GM12878 (cell line): Measurements from ENCODE around the gene MROH7. TPM values are rescaled to one million over a fixed set of nuclear protein-coding genes. Genes with fewer than 3 reads are reported as not detected.

Experiments used
- ATAC-seq: fragments of 200-7000 bp; cut with Tn5 transposase; 3 replicates; pipeline ENCODE4 v1.9.1; 2020; ENCODE audit warnings: mild to moderate bottlenecking, moderate library complexity
- BruUV-seq: library from RNA; stranded (reverse); fragments of 400-500 nt; replicated peaks from 2 replicates; lab custom pipeline; 2021; lab: Mats Ljungman, UMichigan
- CTCF ChIA-PET: fragments of 300-600 bp; sonication (Branson Sonifier 250); formaldehyde crosslinking; extraction: SDS; loops from one replicate; lab custom pipeline; 2021; ENCODE audit warnings: inconsistent platforms; lab: Yijun Ruan, JAX
- POLR2A ChIA-PET: fragments of 350-600 bp; formaldehyde crosslinking; extraction: SDS; loops from one replicate; lab custom pipeline; 2021; ENCODE audit warnings: inconsistent platforms; lab: Charles Lee
- RAD21 ChIA-PET: fragments of 300-600 bp; sonication (Branson Sonifier 250); formaldehyde crosslinking; loops from one replicate; lab custom pipeline; 2023; ENCODE audit warnings: antibody characterized with exemption; ENCODE audit not compliant: unreplicated experiment; lab: Charles Lee
- SMC1A ChIA-PET: fragments of 300-600 bp; sonication (Branson Sonifier 250); formaldehyde crosslinking; loops from one replicate; lab custom pipeline; 2023; ENCODE audit not compliant: unreplicated experiment, uncharacterized antibody; lab: Charles Lee
- DNase-seq: peaks from one replicate; pipeline ENCODE4 v3.0.0-alpha.2; 2011; ENCODE audit warnings: low read depth, low spot score
- FAIRE-seq: peaks from 3 replicates; lab custom pipeline; 2011; peaks lifted over from hg19 to GRCh38; lab: Jason Lieb, UNC
- H2AFZ ChIP-seq: 2 replicates; pipeline ENCODE4 v1.6.0; 2011; ENCODE audit warnings: low read depth, low read length, control low read depth; ENCODE audit not compliant: control insufficient read depth
- H3K27ac ChIP-seq: 2 replicates; pipeline ENCODE4 v1.5.1; 2011; ENCODE audit warnings: control low read depth; ENCODE audit not compliant: control insufficient read depth, insufficient read depth
- H3K27me3 ChIP-seq, 2 experiments: replicated peaks in 1 of 2; 2 replicates each; pipeline versions ENCODE4 v1.6.0 to v1.6.1; 2011; ENCODE audit warnings: low read length in 1 of 2; ENCODE audit not compliant: control insufficient read depth in 2 of 2, insufficient read depth in 2 of 2
- H3K36me3 ChIP-seq, 2 experiments: 2 replicates each; pipeline ENCODE4 v1.5.1; 2011; ENCODE audit warnings: low read length in 1 of 2; ENCODE audit not compliant: control insufficient read depth in 2 of 2, insufficient read depth in 2 of 2
- H3K4me1 ChIP-seq: 2 replicates; pipeline ENCODE4 v1.6.1; 2011; ENCODE audit warnings: mild to moderate bottlenecking, low read length, moderate library complexity, mixed read lengths; ENCODE audit not compliant: control insufficient read depth, insufficient read depth
- H3K4me2 ChIP-seq: 2 replicates; pipeline ENCODE4 v1.6.0; 2011; ENCODE audit warnings: control low read depth; ENCODE audit not compliant: control insufficient read depth, insufficient read depth
- H3K4me3 ChIP-seq: fragments of 200-600 bp; sonication (generic); 2 replicates; pipeline ENCODE4 v1.5.1; 2016
- H3K79me2 ChIP-seq: 2 replicates; pipeline ENCODE4 v1.6.0; 2011; ENCODE audit warnings: low read length; ENCODE audit not compliant: control insufficient read depth, insufficient read depth
- H3K9ac ChIP-seq: 2 replicates; pipeline ENCODE4 v1.8.0; 2011; ENCODE audit warnings: low read length, control low read depth, mixed read lengths; ENCODE audit not compliant: control insufficient read depth, insufficient read depth
- H3K9me3 ChIP-seq: replicated peaks from 3 replicates; pipeline ENCODE4 v1.5.1; 2011; ENCODE audit warnings: mild to moderate bottlenecking, low read length; ENCODE audit not compliant: control insufficient read depth, insufficient read depth
- H4K20me1 ChIP-seq: 2 replicates; pipeline ENCODE4 v1.6.0; 2011; ENCODE audit not compliant: control insufficient read depth, insufficient read depth
- ELK1 ChIP-seq: IDR thresholded peaks from 2 replicates; pipeline ENCODE4 v1.6.1; 2012; ENCODE audit warnings: low read depth, low read length, improper control_type of control experiment
- IKZF1 ChIP-seq: fragments of 450-650 bp; conservative IDR thresholded peaks from 2 replicates; pipeline ENCODE4 v1.6.1; 2017; ENCODE audit warnings: antibody characterized with exemption, mild to moderate bottlenecking
- JUND ChIP-seq: IDR thresholded peaks from 2 replicates; pipeline ENCODE4 v1.6.1; 2012; ENCODE audit warnings: low read depth, mild to moderate bottlenecking, low read length, improper control_type of control experiment, moderate library complexity
- KDM1A ChIP-seq: fragments of 200-600 bp; sonication (generic); IDR thresholded peaks from 2 replicates; pipeline ENCODE4 v1.6.1; 2016; ENCODE audit warnings: borderline replicate concordance
- POLR2A ChIP-seq: IDR thresholded peaks from 2 replicates; pipeline ENCODE4 v1.6.1; 2011; ENCODE audit warnings: low read depth, mild to moderate bottlenecking, low read length
- RCOR1 ChIP-seq: conservative IDR thresholded peaks from 2 replicates; pipeline ENCODE4 v1.6.1; 2012; ENCODE audit warnings: low read depth, low read length, improper control_type of control experiment
- SREBF2 ChIP-seq: IDR thresholded peaks from 2 replicates; pipeline ENCODE4 v1.6.1; 2012; ENCODE audit warnings: mild to moderate bottlenecking, low read length
- USF2 ChIP-seq: IDR thresholded peaks from 2 replicates; pipeline ENCODE4 v1.6.1; 2011; ENCODE audit warnings: low read depth, low read length, improper control_type of control experiment, borderline replicate concordance
- ZNF274 ChIP-seq: IDR thresholded peaks from one replicate; pipeline ENCODE4 v1.8.0; 2011; ENCODE audit not compliant: insufficient read length, insufficient read depth
- WGBS: methylation state at CpG from one replicate; pipeline ENCODE4 v1.1.6; 2016; ENCODE audit warnings: low lambda C conversion rate; ENCODE audit not compliant: insufficient replicate concordance, insufficient coverage; ENCODE audit errors: missing lambda C conversion rate; 5-methylcytosine and 5-hydroxymethylcytosine counted together
- in situ Hi-C: fragments of 300-500 bp; cut with MboI; formaldehyde crosslinking; loops from 9 replicates; pipeline ENCODE4 v1.14.3; 2018; ENCODE audit warnings: mixed read lengths
- intact Hi-C: fragments of 100-400 bp; cut with micrococcal nuclease; formaldehyde crosslinking; loops from one replicate; pipeline ENCODE4 v1.14.2; 2022; ENCODE audit not compliant: unreplicated experiment
- polyA plus RNA-seq, 11 experiments: library from polyadenylated mRNA; depleted of rRNA in 4 of 11; unstranded in 6 of 11; stranded (reverse) in 5 of 11; fragments of >200 nt; fragmentation: Nextera tagmentation in 4 of 11; fragmentation: Illumina TruSeq in 1 of 11; extraction: Ambion mirVana in 4 of 11; extraction: Trizol in 1 of 11; gene quantifications; 1 replicate in 1 of 11; 2 replicates in 10 of 11; pipeline versions ENCODE4 v1.2.1 to v1.2.3, GENCODE V29; 2011 to 2016; ENCODE audit warnings: inconsistent platforms in 2 of 11, missing spikeins in 2 of 11, low read depth in 1 of 11
- total RNA-seq, 4 experiments: library from RNA; depleted of rRNA in 3 of 4; stranded (reverse); fragments of >200 nt in 3 of 4; fragmentation: Illumina TruSeq in 1 of 4; extraction: Trizol in 1 of 4; gene quantifications; 2 replicates each; pipeline versions ENCODE4 v1.2.1 to v1.2.3, GENCODE V29; 2013 to 2021

Gene MROH7
- total and polyA plus RNA-seq, 10 of the 15 experiments (the other 5 are each of a cell fraction or from before 2014, with no cell fraction given), result 0.11 TPM; not detected in 9

GRCh38 chr1:54743416-54744226 lies 102.0 kb downstream of the MROH7 start:
- Histone ChIP-seq H3K27ac (no peak overlapping the region), H3K9ac (no peak overlapping the region), H3K4me2 (no peak overlapping the region), H3K4me1 (no peaks in the 10 kb centered on the region), H3K36me3 (peaks cover 12 to 26% of the 10 kb centered on the region in 2 experiments), H3K9me3 (no peaks in the 10 kb centered on the region), H2AFZ (no peak overlapping the region), H4K20me1 (no peaks in the 10 kb centered on the region), H3K27me3 (no peaks in the 10 kb centered on the region), H3K4me3 (no peak overlapping the region), H3K79me2 (no peaks in the 10 kb centered on the region)
- 85% methylated on average over 12 of the region's 12 CpGs for WGBS
- ATAC-seq (no peak), FAIRE-seq (no peak), DNase-seq (no peak)
- CTCF ChIA-PET, result no interaction called here
- SMC1A ChIA-PET, result no interaction called here
- RAD21 ChIA-PET, result no interaction called here
- BruUV-seq, result no TSS peak
- intact Hi-C loops, result no loop called here
- POLR2A ChIA-PET, result no interaction called here
- in situ Hi-C loops, result no loop called here
- TF ChIP-seq POLR2A, result peak; percentile 49
- no peak for TF ChIP-seq JUND

DNA sequence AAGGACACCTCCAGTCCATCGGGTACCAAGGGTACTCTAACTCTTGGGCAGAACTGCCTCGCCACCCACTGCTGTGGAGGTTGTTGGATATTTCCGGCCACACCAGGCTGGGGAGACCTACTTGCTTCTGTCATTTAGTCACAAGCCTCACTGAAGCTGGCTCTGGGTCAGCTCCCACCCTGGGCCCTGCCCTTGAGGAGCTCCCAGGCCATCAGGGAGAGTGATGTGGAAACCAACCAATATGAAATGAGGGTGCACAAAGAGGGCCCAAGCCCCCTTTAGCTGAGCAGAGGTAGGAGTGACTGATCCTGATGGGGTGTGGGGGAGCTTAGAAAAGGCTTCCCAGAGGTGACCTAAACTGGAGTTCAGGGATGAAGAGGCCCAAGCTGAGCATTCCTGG lies 103.1 kb downstream of the MROH7 start:
- Histone ChIP-seq H3K27ac (no peak overlapping the region), H3K4me2 (no peak overlapping the region), H3K9me3 (no peaks in the 10 kb centered on the region), H3K4me3 (no peak overlapping the region), H2AFZ (no peak overlapping the region), H4K20me1 (no peaks in the 10 kb centered on the region), H3K4me1 (no peaks in the 10 kb centered on the region)
- SMC1A ChIA-PET, result no interaction called here
- in situ Hi-C loops, result no loop called here
- WGBS, result 94% methylated on average over 3 of the region's 3 CpGs
- CTCF ChIA-PET, result no interaction called here
- POLR2A ChIA-PET, result no interaction called here
- no peak for DNase-seq
- RAD21 ChIA-PET, result no interaction called here
- intact Hi-C loops, result no loop called here
- no peak for TF ChIP-seq ZNF274
- no peak for TF ChIP-seq KDM1A
- no peak for TF ChIP-seq RCOR1
- TF ChIP-seq ELK1, result no peak
- no peak for TF ChIP-seq SREBF2
- TF ChIP-seq IKZF1, result no peak
- no peak for TF ChIP-seq USF2
- TF ChIP-seq, all 136 proteins: peak for 0
- Histone ChIP-seq H3K79me2 (no peaks in the 10 kb centered on the region), H3K27me3 (no peaks in the 10 kb centered on the region), H3K9ac (no peak overlapping the region), H3K36me3 (peaks cover 11 to 22% of the 10 kb centered on the region in 2 experiments)
- no TSS peak for BruUV-seq
- no peak for ATAC-seq
- no peak for FAIRE-seq
